ENCODE data around the gene TRAPPC10. TPM values are rescaled to one million over a fixed set of nuclear protein-coding genes. Genes with fewer than 3 reads are reported as not detected.

TRAPPC10 gene
- total and polyA plus RNA-seq, 10 of the 15 experiments (the other 5 are each of a cell fraction or from before 2014, with no cell fraction given): 1.1 to 39.6 (median 28.2) TPM

GRCh38 chr21:43984905-43985689, 27.0 kb upstream of the TRAPPC10 start:
- 90% methylated on average over 31 of the region's 31 CpGs for WGBS (ENCODE audit: insufficient coverage, insufficient replicate concordance, low lambda C conversion rate, missing lambda C conversion rate)

More at GRCh38 chr21:43984905-43985689, 27.0 kb upstream of the TRAPPC10 start:
- Histone ChIP-seq H2AFZ (ENCODE audit: control insufficient read depth, low read depth, low read length) (no peak overlapping the region), H3K27me3 (replicated peaks in 1 of 2; ENCODE audit: control insufficient read depth in 2 of 2, insufficient read depth in 2 of 2, low read length in 1 of 2) (no peaks in the 10 kb centered on the region), H3K36me3 (ENCODE audit: control insufficient read depth in 2 of 2, insufficient read depth in 2 of 2, low read length in 1 of 2) (peaks cover 0 to 9% of the 10 kb centered on the region in 2 experiments; a peak in 3 of 4 replicates), H3K4me2 (ENCODE audit: control insufficient read depth, insufficient read depth) (no peak overlapping the region), H3K27ac (ENCODE audit: control insufficient read depth, insufficient read depth) (no peak overlapping the region), H3K79me2 (ENCODE audit: control insufficient read depth, insufficient read depth, low read length) (no peaks in the 10 kb centered on the region), H3K9ac (ENCODE audit: control insufficient read depth, insufficient read depth, low read length) (no peak overlapping the region), H3K9me3 (replicated peaks; ENCODE audit: control insufficient read depth, insufficient read depth, low read length) (no peaks in the 10 kb centered on the region), H3K4me3 (no peak overlapping the region), H4K20me1 (ENCODE audit: control insufficient read depth, insufficient read depth) (no peaks in the 10 kb centered on the region), H3K4me1 (ENCODE audit: control insufficient read depth, insufficient read depth, low read length) (no peaks in the 10 kb centered on the region)
- CTCF ChIA-PET: interaction anchor here (1.0 kb wide), 1 partner anchor 10 kb away, joined by 4 read pairs; no protein-coding TSS in a partner anchor
- TF ChIP-seq BCL11A (IDR thresholded peaks at IDR 0.05; ENCODE audit: low read depth, low read length): no peak
- no peak for TF ChIP-seq PAX8 (IDR thresholded peaks at IDR 0.05)
- TF ChIP-seq SMAD5 (IDR thresholded peaks at IDR 0.05; ENCODE audit: low read depth): no peak
- TF ChIP-seq E4F1 (IDR thresholded peaks at IDR 0.05; ENCODE audit: borderline replicate concordance, partially characterized antibody): no peak
- peak; percentile 9 to 29; a peak in 1 of 4 replicates for TF ChIP-seq BHLHE40 (IDR thresholded peaks at IDR 0.05; ENCODE audit: borderline replicate concordance in 1 of 2, low read depth in 2 of 2, low read length in 1 of 2)
- TF ChIP-seq POLR2A (IDR thresholded peaks at IDR 0.05; ENCODE audit: low read depth, low read length): peak; percentile 63
- TF ChIP-seq CREM (IDR thresholded peaks at IDR 0.05; ENCODE audit: low read depth): no peak
- no peak for TF ChIP-seq SMARCA5 (IDR thresholded peaks at IDR 0.05)
- no peak for TF ChIP-seq PAX5 (IDR thresholded peaks at IDR 0.05; ENCODE audit: borderline replicate concordance, low read depth, low read length)
- TF ChIP-seq IKZF2 (IDR thresholded peaks at IDR 0.05): no peak
- no peak for TF ChIP-seq SUZ12 (IDR thresholded peaks at IDR 0.05; ENCODE audit: unreplicated experiment)
- no peak for TF ChIP-seq ZNF384 (IDR thresholded peaks at IDR 0.05; ENCODE audit: borderline replicate concordance, low read depth, low read length)
- TF ChIP-seq HDAC6 (IDR thresholded peaks at IDR 0.05; ENCODE audit: unreplicated experiment): no peak
- peak; percentile 57; the same call in 1 of the 2 replicates for TF ChIP-seq POLR2AphosphoS5 (IDR thresholded peaks at IDR 0.05; ENCODE audit: low read length)
- no peak for TF ChIP-seq SUPT20H (IDR thresholded peaks at IDR 0.05; ENCODE audit: borderline replicate concordance, control insufficient read depth, low read depth, low read length)
- TF ChIP-seq DPF2 (IDR thresholded peaks at IDR 0.05): no peak
- intact Hi-C loops (cut with micrococcal nuclease; ENCODE audit: unreplicated experiment) (no loop called here), in situ Hi-C loops (cut with MboI) (no loop called here)
- POLR2A ChIA-PET: no interaction called here
- ATAC-seq (no peak; the same call in 2 of the 3 replicates), FAIRE-seq (no peak), DNase-seq (ENCODE audit: low read depth, low spot score) (no peak)
- RAD21 ChIA-PET (ENCODE audit: unreplicated experiment): interaction anchor here (0.7 kb wide), 1 partner anchor 235 kb away, joined by 4 read pairs; no protein-coding TSS in a partner anchor
- BruUV-seq (replicated peaks): no TSS peak
- SMC1A ChIA-PET (ENCODE audit: uncharacterized antibody, unreplicated experiment): no interaction called here

All from GM12878 (cell line).